Central memory CD4-positive, alpha-beta T cell (primary cell): ENCODE measurements around the gene PEAR1.

Experiments
- DNase-seq: peaks from one replicate; pipeline ENCODE4 v3.0.0; 2022

The PEAR1 gene

DNA sequence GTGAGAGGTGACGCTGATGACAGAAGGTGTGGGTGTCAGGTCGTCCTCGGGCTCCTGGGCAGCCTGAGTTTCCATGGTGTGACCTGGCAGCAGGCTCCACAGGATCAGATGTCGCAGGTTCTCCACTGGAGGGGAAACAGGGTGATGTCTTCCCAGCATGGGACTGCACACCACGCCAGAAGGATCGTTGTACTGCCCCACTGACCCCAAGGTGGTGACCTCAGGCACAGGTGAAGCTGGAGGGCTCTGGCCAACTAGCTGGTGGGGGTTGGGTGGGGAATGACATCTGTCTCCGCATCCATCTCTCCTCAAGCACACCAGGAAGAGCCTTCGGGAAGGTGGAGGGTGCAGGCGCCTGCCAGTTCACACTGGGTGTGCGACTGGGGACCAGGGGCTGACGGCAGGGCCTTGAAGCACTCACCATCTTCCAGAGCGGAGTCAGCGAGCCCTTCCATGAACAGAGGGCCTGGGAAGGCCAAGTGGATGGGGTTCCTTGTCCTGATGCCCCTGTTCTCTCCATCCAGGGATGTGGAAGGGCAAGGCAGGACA lies 46.3 kb downstream of the PEAR1 start:
- no peak for DNase-seq

DNA sequence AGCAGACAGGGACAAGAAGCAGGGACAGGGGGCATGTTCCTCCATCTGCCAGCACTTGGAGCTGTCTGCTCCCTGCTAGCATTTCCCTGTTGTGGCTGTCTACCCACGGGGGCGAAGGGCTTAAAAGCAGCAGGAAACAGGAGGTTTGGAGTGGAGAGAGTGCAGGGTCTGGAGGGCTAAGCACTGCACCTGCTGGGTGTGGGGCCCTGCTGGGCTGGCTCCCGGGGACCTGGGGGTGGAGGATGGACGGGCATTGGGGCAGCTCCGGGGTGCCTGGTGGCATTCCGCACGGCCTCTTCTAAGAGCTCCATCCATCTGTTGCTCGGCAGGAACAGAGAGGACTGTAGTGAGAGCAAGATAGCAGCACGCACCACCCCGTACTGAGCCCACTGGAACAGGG lies 48.2 kb downstream of the PEAR1 start:
- DNase-seq = no peak

DNA sequence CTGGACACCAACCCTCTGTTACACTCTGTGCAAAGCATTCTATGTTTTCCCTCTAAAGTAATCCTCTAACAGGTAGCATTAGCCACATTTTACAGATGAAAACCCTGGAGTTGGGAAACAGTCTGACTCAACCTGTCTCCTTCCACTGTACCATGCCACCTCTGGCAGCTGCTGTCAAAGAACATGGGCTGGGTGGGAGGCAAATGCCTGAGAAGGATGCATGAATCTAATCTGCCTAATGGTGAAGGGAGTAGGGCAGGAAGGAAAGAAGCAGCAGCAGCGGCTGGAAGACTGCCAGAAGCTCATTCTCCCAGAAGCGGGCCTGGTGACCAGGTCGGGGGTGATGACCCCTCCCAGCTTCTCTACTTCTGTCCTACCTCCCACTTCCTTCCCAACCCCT lies 48.7 kb downstream of the PEAR1 start:
- DNase-seq = no peak

DNA sequence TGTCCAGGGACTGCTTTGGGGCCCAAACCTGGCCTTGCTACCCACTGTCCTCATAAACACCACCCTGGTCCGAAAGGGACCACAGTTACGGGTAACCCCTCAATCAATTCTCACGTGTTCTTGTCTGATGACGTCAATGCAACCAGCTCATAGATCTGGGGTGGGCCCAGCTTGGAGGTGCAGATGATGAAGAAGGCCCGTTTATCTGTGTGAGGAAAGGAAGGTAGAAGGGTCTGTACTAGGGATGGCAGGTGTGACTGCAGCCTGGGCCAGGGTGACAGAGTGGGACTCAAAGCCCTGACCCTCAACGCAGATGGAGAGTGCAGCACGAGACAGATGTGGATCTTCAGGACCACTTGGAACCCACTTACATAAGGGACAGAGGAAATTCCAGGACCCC lies 49.1 kb downstream of the PEAR1 start:
- DNase-seq = no peak

DNA sequence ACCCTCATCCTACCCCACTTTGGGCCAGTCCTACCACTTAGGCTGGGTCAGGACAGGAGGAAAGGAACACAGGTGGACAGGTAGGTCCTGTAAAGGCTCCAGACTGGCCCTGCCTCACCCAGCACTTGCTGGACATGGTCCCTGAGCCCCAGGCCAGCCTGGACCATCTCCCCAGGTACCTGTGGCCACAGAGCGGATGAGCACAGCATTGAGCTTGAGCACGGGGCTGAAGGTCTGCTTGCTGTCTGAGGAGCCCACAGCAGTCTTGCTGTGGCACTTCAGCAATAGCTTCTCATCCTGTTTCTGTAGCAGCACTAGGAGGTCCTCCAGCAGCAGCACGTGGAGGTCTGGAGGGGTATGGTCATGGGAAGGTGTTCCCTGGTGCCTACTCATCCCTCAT lies 50.2 kb downstream of the PEAR1 start:
- no peak for DNase-seq

DNA sequence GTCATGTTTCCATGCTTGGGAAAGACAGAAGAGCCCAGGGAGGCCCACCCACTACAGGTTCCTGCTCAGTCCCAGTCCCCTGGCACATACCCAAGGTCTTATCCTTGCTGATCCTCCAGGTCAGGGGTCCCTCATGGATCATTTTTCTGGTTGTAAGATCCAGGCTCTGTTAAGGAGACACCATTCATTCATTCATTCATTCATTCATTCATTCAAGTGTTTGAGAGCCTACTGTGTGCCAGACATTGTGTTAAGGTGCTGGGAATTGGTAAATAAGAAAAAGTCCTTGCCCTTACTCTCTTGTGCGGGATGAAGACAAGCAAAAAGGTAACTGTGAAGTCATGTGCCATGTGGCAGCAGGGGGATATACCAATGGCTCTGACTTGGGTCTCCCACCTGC lies 50.8 kb downstream of the PEAR1 start:
- no peak for DNase-seq

DNA sequence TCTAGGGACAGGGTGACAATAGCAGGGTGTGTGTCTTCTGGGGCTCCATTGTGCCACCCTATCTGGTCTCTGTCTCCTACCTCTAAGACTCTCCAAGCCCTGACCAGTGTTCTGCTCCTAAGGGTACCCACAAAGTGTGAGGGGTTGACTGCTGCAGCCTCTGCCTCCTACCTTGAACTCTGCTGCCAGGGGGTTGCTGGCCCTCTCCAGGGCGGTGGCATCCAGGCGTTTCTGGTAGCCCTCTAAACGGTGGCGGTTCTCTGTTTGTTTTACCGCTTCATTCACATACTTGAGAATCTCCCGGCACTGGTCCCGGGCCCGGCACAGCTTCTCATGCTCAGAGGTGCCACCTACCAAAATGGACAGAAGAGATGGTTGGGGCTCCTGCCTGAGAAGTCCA lies 51.3 kb downstream of the PEAR1 start:
- no peak for DNase-seq

DNA sequence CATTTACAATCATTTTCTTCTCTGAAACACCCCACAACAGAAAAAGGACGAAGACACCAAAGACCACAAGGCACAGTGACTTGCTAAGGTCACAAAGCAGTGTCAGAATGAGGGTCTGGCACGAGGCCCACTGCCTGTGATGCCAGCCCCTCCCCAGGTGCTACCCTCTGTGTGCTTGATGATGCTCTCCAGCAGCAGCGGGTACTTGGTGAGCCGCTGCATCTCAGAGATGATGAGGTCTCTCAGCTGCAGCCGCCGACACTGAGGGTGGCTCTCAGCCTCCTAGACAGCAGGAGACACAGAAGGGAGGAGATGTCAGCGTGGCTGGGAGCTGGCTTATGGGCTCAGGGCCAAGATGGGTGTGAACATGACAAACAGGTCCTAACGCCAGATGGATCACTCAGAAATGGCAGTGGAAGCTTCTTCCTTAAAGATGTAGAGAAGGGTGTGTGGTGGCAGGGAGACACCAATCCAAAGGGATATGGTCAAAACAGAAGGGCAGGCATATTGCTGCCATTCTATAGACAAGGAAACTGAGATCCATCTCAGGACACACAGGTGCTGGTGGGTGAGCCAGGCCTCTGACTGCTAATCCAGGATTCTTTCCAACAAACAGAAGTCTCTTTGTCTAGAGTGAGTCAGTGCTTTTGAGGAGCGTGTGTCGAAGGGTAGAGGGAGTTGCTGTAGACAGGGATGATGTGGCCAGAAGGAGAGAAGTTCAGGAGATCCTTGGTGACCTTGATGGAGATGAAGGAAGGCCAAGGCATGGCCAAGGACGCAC lies 52.6 kb downstream of the PEAR1 start:
- DNase-seq = no peak

DNA sequence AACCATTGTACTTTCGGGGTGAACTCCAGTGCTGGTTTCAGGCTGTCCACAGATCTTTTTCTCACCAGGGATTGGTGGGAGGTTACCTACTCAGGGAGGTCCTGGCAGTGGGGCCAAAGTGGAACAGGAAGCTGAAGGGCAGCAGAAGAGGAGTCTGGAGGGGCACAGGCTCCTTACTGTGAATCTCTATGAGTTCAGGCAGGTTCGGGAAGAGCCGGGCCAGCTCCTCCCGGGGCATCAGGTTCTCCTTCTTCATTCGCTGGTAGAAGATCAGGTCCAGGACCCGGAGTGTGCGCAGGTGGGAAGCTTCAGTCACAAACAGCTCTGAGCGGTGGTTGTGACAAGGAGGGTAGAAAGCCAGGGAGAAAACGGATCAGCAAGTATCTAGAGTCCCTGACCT lies 53.6 kb downstream of the PEAR1 start:
- DNase-seq = no peak

DNA sequence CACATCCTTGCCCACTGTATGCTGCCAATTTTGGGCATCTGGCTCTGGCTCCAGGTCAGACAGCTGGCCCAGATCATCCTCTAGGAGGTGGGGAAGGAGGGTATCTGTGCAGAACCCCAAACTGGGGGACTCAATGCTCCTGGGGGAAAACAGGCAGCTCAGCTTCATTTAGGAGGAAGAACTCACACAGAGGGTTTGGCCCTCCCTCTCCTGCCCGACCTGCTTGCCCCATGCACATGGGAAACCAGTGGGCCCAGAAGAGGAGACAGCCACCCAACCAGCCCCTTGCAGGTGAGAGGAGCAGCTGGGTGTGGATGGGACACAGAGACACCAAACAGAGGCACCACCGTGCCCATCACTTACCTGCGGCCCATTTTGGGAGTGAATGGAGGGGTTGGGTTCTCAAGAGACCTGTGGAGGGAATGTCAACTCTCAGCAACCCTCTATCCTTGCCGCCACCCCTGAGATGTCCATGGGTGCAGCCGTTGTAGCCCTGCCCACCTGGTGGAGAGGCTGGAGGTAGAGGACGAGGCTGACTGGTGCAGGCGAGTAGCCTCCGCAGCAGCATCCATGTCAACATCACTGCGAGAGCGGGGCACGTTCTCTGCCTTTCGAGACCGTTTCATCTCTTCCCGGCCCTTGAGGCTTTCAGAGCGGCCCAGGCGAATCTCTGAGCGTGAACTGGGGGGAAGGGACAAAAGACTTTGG lies 54.5 kb downstream of the PEAR1 start:
- DNase-seq = no peak

DNA sequence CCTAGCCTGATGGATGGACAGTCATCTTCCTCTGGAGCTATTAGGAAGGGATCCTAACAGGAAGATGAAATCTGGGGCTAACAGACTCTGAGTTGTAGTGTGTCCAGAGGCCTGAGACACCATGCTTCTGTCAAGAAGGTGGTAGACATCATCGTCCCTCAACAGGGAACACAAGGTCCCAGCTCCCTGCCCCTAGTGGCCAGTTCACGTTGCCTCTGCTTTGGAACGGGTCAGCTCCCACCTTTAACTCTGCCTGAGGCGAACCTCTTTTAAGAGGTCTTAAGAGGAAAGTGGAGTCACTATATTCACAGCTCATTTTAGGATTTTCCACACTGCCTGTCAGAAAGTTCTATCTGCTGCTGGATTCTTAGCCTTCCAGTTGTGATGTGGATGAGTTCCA lies 55.2 kb downstream of the PEAR1 start:
- no peak for DNase-seq

DNA sequence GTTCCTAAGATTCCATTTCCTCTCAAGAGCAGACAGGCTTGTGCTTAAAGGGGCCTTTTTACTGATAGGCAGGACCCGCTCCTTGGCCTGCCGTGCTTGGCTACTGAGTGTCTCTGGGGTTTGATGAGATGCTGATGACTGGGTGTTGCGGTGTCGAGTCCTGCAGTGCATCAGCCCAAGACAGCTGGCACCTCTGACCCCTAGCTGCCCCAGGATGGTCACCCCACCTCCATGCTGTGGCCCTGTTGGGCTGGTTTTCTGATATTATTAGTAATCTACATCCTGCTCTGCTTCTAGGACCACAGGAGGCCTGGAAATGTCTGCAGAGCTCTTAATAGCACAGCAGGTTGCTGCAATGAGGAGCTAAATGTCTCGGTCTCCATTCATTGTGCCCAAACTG lies 55.6 kb downstream of the PEAR1 start:
- DNase-seq = no peak

DNA sequence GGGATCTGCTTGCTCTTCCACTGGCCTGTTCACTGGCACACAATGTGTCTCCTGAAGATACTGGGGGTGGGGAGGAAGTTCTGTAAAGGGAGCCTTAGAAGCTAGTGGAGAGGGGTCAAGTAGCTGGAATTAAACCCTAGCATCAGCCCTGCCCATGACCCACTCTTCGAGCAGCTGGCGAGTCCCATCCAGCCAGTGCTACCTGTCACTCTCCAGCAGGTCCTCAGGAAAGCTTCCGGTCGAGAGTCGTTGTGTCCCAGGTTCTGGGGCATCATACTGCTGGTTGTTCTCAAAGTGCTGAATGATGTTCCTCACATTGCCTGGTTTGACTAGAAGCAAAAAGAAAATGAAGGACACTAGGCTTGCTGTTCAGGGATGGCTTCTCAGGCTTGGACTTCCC lies 57.9 kb downstream of the PEAR1 start:
- no peak for DNase-seq

DNA sequence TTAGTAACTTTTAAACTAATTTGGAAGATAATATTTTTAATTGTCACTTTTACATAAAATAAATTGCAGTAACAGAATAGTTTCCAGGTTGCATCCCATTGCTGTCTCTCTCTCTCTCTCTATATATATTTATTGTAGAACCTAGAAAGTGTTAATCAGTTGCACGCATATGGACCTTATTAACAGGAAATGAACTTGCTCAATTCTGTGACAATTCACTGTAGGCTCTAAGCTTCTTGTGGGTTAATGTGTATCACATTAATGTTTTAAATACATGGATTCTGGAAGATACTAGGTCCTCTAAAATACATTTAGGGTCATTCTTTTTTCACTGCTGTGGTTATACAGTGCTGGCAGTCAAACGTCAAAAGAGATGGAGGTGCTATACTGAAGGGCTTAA lies 60.1 kb downstream of the PEAR1 start:
- no peak for DNase-seq

DNA sequence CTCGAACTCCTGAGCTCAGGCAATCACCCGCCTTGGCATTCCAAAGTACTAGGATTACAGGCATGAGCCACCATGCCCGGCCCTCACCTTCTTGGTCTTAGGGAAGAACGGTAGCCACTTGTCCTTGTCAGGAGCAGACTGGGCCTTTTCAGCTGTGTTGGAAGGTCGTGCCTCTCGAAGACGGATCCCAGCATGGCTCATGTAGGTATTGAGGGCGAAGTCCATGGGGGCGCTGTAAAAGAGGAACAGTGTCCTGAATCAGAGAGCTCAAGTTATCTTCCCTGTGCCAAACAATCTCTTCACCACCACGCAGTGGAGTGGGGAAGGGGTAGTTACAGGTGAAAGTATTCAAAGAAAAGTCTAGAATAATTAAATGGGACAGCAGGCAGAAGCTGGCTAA lies 62.8 kb downstream of the PEAR1 start:
- no peak for DNase-seq

DNA sequence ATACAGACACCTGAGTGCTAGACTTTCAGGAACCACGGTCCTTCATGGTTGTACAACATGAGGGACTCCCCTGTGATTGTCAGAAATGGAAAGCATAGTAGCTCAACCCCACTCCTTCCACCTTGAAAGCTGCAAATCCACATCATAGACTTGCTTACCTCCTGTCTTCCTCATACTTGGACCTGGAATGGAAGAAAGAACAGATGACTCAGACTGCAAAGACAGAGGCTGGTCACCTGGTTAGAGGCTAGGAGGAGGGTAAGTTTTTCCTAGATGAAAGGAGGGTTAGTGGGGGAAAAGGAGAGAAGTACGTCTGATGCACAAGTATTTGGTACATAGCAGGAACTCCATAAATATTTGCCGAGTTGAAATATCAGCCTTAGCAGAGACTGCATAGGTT lies 64.1 kb downstream of the PEAR1 start:
- no peak for DNase-seq

DNA sequence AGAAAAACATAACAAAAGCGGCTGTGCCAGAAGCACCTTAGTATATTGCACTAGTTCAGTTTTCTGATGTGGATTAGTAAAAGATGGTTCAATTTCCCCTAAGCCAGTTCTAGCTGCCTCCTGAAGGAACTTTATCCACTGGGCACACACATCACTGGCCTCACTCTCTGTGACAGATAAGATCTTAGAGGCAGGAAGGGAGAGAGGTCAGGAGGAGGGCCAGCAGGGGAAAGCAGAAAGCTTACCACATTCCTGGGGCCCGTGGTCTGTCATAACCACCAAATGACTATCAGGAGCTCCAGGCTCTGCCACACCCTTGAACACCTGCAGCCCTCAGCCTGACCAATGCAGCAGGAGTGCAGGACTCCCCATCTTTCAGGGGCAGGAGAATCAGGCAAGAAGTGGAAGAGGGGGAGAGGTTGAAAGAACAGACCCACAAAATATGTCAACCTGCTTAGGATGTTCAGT lies 64.8 kb downstream of the PEAR1 start:
- DNase-seq = no peak

DNA sequence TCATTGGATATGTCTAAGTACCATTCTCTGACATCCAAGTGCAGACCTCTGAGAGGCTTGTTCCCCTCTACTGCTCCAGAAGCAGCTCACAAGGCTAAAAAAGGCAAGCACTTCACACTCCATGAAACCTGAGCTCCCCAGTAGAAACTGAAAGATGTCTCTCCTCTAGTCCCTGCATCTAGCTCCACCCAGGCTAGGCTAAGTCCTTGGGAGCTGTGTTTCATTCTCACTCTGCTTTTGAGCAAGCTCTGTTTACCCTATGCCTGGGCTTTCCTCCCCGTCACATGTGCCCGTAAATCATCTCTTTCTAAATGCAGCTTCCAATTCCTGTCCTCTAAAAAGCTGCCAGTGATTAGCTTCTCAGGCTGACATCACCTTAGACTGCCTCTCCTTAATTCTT lies 65.9 kb downstream of the PEAR1 start:
- no peak for DNase-seq

DNA sequence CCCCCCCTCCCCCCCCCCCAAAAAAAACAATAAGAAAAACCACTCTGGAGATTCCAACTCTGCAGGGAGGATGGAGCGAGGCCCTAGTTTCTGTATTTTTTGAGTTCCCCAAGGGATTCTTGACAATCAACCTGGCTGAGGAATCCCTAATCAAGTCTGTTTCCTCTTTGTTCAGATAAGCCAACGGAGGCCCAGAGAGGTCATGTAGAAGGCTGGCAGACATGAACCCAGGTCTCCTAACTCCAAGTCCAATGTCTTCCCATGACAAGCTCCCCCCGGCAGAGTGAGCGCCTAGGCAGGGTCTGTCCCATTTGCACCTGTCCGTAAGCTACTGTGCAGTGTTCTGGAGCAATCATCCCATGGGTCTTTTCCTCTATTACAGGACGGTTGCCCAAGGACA lies 66.4 kb downstream of the PEAR1 start:
- DNase-seq = no peak

DNA sequence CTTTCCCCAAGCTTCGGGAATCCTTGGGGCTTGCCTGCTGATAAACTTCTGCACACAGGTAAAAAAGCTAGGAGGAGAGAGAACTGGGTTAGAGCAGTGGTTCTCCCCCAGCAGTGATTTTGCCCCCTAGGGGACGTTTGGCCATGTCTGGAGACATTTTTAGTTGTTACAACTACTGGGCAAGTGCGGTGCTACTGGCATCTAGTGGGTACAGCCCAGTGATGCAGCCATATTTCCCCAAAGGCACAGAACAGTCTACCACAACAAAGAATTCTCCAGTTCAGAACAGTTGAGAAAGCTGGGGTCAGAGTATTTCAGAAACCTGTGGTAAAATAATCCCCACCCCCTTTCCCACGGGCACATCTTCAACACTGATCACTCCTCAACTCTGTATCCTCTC lies 68.2 kb downstream of the PEAR1 start:
- DNase-seq = peak; percentile 39

DNA sequence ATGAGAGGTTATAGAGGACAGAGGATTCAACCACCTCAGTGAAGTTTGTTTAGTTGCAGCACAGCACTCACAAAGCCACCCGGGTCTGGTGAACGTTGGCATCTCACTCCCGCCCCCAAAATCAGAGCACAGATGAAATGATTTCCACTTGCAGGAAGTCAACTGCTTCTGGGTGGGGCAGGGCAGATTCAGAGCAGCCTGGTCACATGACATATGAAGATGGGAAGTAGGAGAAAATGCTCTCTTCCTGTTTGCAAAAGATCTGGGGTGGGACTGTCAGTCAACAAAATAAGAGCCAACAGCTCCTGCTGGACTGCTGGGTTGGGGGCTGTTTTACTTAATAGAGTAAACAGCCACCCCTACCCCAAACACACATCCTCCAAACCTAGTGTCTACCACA lies 70.1 kb downstream of the PEAR1 start:
- peak; percentile 48 for DNase-seq

DNA sequence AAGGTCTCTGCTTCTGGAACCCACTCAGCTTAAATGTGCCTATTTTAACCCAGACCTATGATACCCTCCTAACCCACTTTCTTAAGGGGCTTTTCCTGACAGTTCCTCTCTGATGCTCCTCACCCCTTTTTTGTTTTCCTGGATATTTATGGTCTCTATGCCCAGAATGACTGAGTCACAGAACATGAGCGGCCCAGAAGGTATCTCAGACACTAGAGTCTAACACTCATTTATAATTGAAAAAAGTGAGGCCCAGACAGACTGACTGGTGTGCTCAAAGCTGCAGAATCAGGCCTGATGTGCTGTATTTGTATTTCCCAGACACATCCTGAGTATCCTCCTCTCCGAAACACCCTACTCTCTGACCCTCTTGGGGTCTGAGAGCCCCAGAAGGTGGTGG lies 70.9 kb downstream of the PEAR1 start:
- no peak for DNase-seq
